NCI-H2081 (cell line): ENCODE measurements around the gene CDK15.
"Not testable (repeated sequence)": the region's sequence is repeated elsewhere in the genome, so short reads cannot be mapped to it uniquely, and the experiment has no call there.

Experiments used
- DNase-seq, 2 experiments: peaks; one replicate each; lab custom pipeline; 2025; lab: John Stamatoyannopoulos, UW

Gene CDK15

GRCh38 chr2:201806442-201807170 is at the start of gene CDK15:
CDK15 (plus strand) TSS chr2:201806537; CDS start chr2:201806665, 128 bp downstream.
- no peak for DNase-seq

- DNase-seq: no peak
Measured at GRCh38 chr2:201758234-201758633, 48.1 kb upstream of the CDK15 start.

- DNase-seq: no peak
Measured at GRCh38 chr2:201758873-201759272, 47.5 kb upstream of the CDK15 start.

GRCh38 chr2:201759567-201759966 is 46.8 kb upstream of the CDK15 start:
- DNase-seq: no peak

- DNase-seq: no peak
Measured at GRCh38 chr2:201761101-201761500, 45.2 kb upstream of the CDK15 start.

GRCh38 chr2:201764469-201764868 is 41.9 kb upstream of the CDK15 start:
- not testable (repeated sequence) for DNase-seq

- no peak for DNase-seq
Measured at GRCh38 chr2:201765799-201766198, 40.5 kb upstream of the CDK15 start.

GRCh38 chr2:201768918-201769317 is 37.4 kb upstream of the CDK15 start:
- DNase-seq: no peak

GRCh38 chr2:201769666-201770373 is 36.5 kb upstream of the CDK15 start:
- DNase-seq: no peak

GRCh38 chr2:201773990-201774389 is 32.3 kb upstream of the CDK15 start:
- DNase-seq: no peak

GRCh38 chr2:201774546-201774945 is 31.8 kb upstream of the CDK15 start:
- no peak for DNase-seq

GRCh38 chr2:201775326-201775725 is 31.0 kb upstream of the CDK15 start:
- DNase-seq: no peak

GRCh38 chr2:201777043-201777442 is 29.3 kb upstream of the CDK15 start:
- DNase-seq: no peak

- no peak for DNase-seq
Measured at GRCh38 chr2:201777869-201778268, 28.5 kb upstream of the CDK15 start.

GRCh38 chr2:201779901-201780673 is 26.2 kb upstream of the CDK15 start:
- DNase-seq: no peak

GRCh38 chr2:201780674-201781493 is 25.5 kb upstream of the CDK15 start, which contains the start of gene ALS2:
ALS2 (minus strand) TSS chr2:201780933; CDS start chr2:201768885, 12,048 bp downstream.
- DNase-seq: peak; percentile 94 to 97

GRCh38 chr2:201781557-201782051 is 24.7 kb upstream of the CDK15 start:
- DNase-seq: peak; percentile 6 to 55

- no peak for DNase-seq
Measured at GRCh38 chr2:201784563-201784962, 21.8 kb upstream of the CDK15 start.

- DNase-seq: no peak
Measured at GRCh38 chr2:201785135-201785534, 21.2 kb upstream of the CDK15 start.

- DNase-seq: no peak
Measured at GRCh38 chr2:201786471-201786870, 19.9 kb upstream of the CDK15 start.

GRCh38 chr2:201788371-201788770 is 18.0 kb upstream of the CDK15 start:
- no peak for DNase-seq

GRCh38 chr2:201789395-201789794 is 16.9 kb upstream of the CDK15 start:
- DNase-seq: no peak
